ENCODE results near the gene CSDE1.

DNA sequence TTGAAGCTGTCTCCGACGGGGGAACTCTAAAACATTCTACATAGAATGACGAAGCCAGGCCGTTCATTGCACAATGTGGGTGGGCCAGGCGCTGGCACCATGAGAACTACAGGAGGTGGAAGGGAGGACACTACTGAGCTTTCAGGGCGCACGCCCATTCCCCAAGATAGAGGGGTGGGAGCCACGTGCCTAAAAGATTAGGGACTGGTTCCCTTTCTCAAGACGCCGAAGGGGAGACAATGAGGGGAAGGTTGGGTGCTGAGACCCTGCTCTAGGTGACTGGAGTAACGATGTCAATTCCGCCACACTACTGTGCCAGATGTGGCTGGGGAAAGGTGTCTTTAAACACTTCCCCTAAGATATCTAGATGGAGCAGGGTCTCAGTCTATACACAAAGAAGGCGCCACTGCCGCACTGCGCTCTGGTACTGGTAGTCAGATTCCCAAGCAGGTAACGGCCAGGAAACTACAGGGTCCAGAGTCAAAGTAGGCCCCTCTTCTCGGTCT is 782 bp downstream of the CSDE1 start:
- TF ChIP-seq, protein P1, sequence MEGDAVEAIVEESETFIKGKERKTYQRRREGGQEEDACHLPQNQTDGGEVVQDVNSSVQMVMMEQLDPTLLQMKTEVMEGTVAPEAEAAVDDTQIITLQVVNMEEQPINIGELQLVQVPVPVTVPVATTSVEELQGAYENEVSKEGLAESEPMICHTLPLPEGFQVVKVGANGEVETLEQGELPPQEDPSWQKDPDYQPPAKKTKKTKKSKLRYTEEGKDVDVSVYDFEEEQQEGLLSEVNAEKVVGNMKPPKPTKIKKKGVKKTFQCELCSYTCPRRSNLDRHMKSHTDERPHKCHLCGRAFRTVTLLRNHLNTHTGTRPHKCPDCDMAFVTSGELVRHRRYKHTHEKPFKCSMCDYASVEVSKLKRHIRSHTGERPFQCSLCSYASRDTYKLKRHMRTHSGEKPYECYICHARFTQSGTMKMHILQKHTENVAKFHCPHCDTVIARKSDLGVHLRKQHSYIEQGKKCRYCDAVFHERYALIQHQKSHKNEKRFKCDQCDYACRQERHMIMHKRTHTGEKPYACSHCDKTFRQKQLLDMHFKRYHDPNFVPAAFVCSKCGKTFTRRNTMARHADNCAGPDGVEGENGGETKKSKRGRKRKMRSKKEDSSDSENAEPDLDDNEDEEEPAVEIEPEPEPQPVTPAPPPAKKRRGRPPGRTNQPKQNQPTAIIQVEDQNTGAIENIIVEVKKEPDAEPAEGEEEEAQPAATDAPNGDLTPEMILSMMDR (IDR thresholded peaks at IDR 0.05; ENCODE audit: poor library complexity) = no peak
- no peak for TF ChIP-seq EZH2 (IDR thresholded peaks at IDR 0.05; ENCODE audit: borderline replicate concordance)

All from hepatocyte (in vitro differentiated cells).